Measurements from ENCODE around the gene KIF12. TPM values are rescaled to one million over a fixed set of nuclear protein-coding genes. Genes with fewer than 3 reads are reported as not detected.

The KIF12 gene
- total and polyA plus RNA-seq, 2 donors (not counting 1 experiment from before 2014, with no cell fraction given), result not detected

- H2AFZ ChIP-seq (ENCODE audit: low read length), result no peak overlapping the region
Observed at GRCh38 chr9:114121227-114122135, 22.4 kb upstream of the KIF12 start.

GRCh38 chr9:114120192-114121014 is 21.3 kb upstream of the KIF12 start:
- Histone ChIP-seq H3K9ac (ENCODE audit: insufficient read depth, low read length) (no peak overlapping the region), H3K27ac (ENCODE audit: insufficient read depth, low read length) (no peak overlapping the region), H3K4me1 (ENCODE audit: control insufficient read depth, extremely low read depth, insufficient read depth, low read length) (no peaks in the 10 kb centered on the region), H3K79me2 (ENCODE audit: control insufficient read depth, insufficient read depth, low read length) (no peaks in the 10 kb centered on the region), H3K4me3 (replicated peaks in 1 of 4; ENCODE audit: control extremely low read depth in 1 of 4, insufficient read depth in 1 of 4, low read depth in 3 of 4, low read length in 4 of 4) (no peak overlapping the region), H3K27me3 (ENCODE audit: control insufficient read depth, insufficient read depth, low read length) (peaks cover 21% of the 10 kb centered on the region), H3K4me2 (ENCODE audit: extremely low read depth, insufficient read depth, low read length) (no peak overlapping the region), H3K36me3 (ENCODE audit: control insufficient read depth, insufficient read depth, low read length) (no peaks in the 10 kb centered on the region), H3K9me3 (ENCODE audit: control insufficient read depth, insufficient read depth, low read depth, low read length) (no peaks in the 10 kb centered on the region), H4K20me1 (ENCODE audit: control insufficient read depth, extremely low read depth, insufficient read depth, low read length) (no peaks in the 10 kb centered on the region), H2AFZ (ENCODE audit: low read length) (no peak overlapping the region)
- no peak for DNase-seq (ENCODE audit: low read depth in 2 of 2)
- no peak for TF ChIP-seq EZH2 (IDR thresholded peaks at IDR 0.05; ENCODE audit: low read length, missing control alignments)
- TF ChIP-seq CTCF (conservative IDR thresholded peaks at IDR 0.05 in 1 of 2, IDR thresholded peaks at IDR 0.05 in 1 of 2; ENCODE audit: low read depth in 1 of 2, low read length in 2 of 2), result no peak

More at GRCh38 chr9:114121227-114122135, 22.4 kb upstream of the KIF12 start:
- H3K4me3 ChIP-seq (replicated peaks in 1 of 4; ENCODE audit: control extremely low read depth in 1 of 4, insufficient read depth in 1 of 4, low read depth in 3 of 4, low read length in 4 of 4), result no peak overlapping the region
- no peaks in the 10 kb centered on the region for H3K9me3 ChIP-seq (ENCODE audit: control insufficient read depth, insufficient read depth, low read depth, low read length)
- no peak overlapping the region for H3K9ac ChIP-seq (ENCODE audit: insufficient read depth, low read length)
- H3K4me1 ChIP-seq (ENCODE audit: control insufficient read depth, extremely low read depth, insufficient read depth, low read length), result no peaks in the 10 kb centered on the region
- no peak overlapping the region for H3K27ac ChIP-seq (ENCODE audit: insufficient read depth, low read length)
- H4K20me1 ChIP-seq (ENCODE audit: control insufficient read depth, extremely low read depth, insufficient read depth, low read length), result no peaks in the 10 kb centered on the region
- DNase-seq (ENCODE audit: low read depth in 2 of 2), result no peak
- H3K36me3 ChIP-seq (ENCODE audit: control insufficient read depth, insufficient read depth, low read length), result no peaks in the 10 kb centered on the region
- TF ChIP-seq CTCF (conservative IDR thresholded peaks at IDR 0.05 in 1 of 2, IDR thresholded peaks at IDR 0.05 in 1 of 2; ENCODE audit: low read depth in 1 of 2, low read length in 2 of 2), result no peak
- no peak for TF ChIP-seq EZH2 (IDR thresholded peaks at IDR 0.05; ENCODE audit: low read length, missing control alignments)
- H3K4me2 ChIP-seq (ENCODE audit: extremely low read depth, insufficient read depth, low read length), result no peak overlapping the region
- peaks cover 19% of the 10 kb centered on the region for H3K27me3 ChIP-seq (ENCODE audit: control insufficient read depth, insufficient read depth, low read length)
- no peaks in the 10 kb centered on the region for H3K79me2 ChIP-seq (ENCODE audit: control insufficient read depth, insufficient read depth, low read length)

Data from fibroblast of lung (primary cell).